Choroid plexus epithelial cell (primary cell): ENCODE results near the gene CSPG4.

ENCODE experiments used
- DNase-seq: peaks from one replicate; pipeline ENCODE4 v3.0.0-alpha.2; 2010; ENCODE audit warnings: low read depth
- H3K4me3 ChIP-seq: 2 replicates; pipeline ENCODE4 v1.5.1; 2011; ENCODE audit warnings: low read depth, mild to moderate bottlenecking, control low read depth, low read length, moderate library complexity
- CTCF ChIP-seq: conservative IDR thresholded peaks from 2 replicates; pipeline ENCODE4 v1.5.1; 2011; ENCODE audit warnings: low read depth, mild to moderate bottlenecking, control low read depth, inconsistent platforms, low read length, moderate library complexity

Gene CSPG4

GRCh38 chr15:75659141-75659771 is 53.4 kb downstream of the CSPG4 start:
- TF ChIP-seq CTCF, result no peak
- no peak for DNase-seq
- no peak overlapping the region for H3K4me3 ChIP-seq

DNA sequence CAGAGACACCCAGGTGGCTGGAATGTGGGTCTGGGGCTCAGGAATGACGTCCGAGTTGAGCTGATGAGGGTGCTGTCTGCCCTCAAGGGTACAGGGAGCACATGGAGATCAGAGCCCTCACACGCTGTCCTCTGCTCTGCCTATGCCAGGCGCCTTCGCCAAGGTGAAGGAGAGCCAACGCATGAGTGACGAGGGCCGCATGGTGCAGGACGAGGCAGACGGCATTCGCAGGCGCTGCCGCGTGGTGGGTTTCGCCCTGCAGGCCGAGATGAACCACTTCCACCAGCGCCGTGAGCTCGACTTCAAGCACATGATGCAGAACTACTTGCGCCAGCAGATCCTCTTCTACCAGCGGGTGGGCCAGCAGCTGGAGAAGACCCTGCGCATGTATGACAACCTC is 55.8 kb downstream of the CSPG4 start:
- H3K4me3 ChIP-seq, result no peak overlapping the region
- no peak for DNase-seq
- TF ChIP-seq CTCF, result no peak

- TF ChIP-seq CTCF, result no peak
- H3K4me3 ChIP-seq, result no peak overlapping the region
- no peak for DNase-seq
Observed at GRCh38 chr15:75656331-75656730, 56.3 kb downstream of the CSPG4 start.

GRCh38 chr15:75655931-75656330 is 56.7 kb downstream of the CSPG4 start:
- no peak overlapping the region for H3K4me3 ChIP-seq
- no peak for TF ChIP-seq CTCF
- no peak for DNase-seq

DNA sequence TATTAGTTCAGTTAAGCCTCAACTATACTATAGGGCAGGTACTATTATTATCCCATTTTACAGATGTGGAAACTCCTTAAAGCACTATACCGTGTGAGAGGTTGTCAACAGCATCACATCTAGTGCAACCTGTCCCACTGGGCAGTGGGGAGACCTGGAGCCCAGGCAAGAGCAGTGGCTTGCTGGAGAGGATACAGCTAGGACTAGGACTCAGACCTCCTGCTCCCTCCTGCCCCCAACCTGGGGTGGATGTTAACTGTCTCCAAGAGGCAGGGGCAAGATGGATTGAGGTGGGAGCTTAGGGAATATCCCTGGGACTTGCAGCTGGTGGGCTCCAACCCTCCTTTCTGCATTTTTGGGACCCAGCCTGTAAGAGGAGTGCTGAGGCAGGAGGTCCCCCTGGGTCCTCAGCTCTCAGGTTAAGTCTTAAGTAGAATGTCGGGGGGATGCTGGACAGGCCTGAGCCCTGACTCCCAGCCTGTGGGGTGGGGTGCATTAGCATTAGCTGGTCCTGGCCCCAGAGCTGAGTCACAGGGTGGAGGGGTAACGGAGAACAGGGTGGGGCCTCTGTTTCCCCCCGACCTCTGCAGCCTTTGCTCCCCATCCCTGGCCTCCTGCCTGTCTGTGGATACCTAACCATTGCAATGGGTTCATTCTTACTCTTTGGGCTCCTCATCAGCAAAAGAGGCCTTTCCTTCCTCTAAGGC is 58.3 kb downstream of the CSPG4 start:
- H3K4me3 ChIP-seq, result no peak overlapping the region
- no peak for DNase-seq
- no peak for TF ChIP-seq CTCF

DNA sequence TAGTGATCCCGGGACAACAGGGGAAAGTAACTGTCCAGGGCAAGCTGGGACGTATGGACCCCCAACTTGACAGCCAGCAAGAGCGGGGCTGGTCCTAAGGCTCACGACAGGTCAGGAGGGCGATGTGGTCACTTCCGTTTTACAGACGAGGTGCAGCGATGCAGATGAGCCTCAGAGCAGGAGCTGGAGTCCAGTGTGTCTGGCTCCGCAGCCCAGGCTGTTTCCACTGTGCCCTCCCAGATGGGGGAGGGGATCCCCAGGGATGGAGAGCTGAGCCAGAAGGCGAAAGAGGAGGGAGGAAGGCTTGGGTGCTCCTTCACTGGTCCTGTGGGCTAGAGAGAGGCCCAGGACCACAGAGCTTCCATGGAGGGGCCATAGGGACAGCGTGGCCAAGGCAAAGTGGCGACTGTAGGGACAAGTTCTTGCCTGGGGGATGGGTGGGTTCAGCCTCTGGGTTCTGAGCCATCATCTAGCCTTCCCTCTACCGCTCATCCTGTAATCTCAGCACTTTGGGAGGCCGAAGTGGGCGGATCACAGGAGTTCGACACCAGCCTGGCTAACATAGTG is 59.2 kb downstream of the CSPG4 start:
- no peak for DNase-seq
- H3K4me3 ChIP-seq, result no peak overlapping the region
- TF ChIP-seq CTCF, result no peak
